OCI-LY7 (cell line): ENCODE results near the gene ZEB1.

ENCODE experiments used
- EZH2phosphoT487 ChIP-seq: fragments of 200-600 bp; sonication (generic); IDR thresholded peaks from 2 replicates; pipeline ENCODE4 v1.6.1; 2018; ENCODE audit warnings: low read depth, borderline replicate concordance, mild to moderate bottlenecking, mixed run types, antibody characterized with exemption, low read length, moderate library complexity, mixed read lengths
- TF ChIP-seq, protein P1 (sequence below): fragments of 200-600 bp; sonication (generic); conservative IDR thresholded peaks from 2 replicates; pipeline ENCODE4 v1.5.1; 2014; ENCODE audit warnings: mild to moderate bottlenecking, antibody characterized with exemption, low read length, moderate library complexity, mixed read lengths

DNA sequence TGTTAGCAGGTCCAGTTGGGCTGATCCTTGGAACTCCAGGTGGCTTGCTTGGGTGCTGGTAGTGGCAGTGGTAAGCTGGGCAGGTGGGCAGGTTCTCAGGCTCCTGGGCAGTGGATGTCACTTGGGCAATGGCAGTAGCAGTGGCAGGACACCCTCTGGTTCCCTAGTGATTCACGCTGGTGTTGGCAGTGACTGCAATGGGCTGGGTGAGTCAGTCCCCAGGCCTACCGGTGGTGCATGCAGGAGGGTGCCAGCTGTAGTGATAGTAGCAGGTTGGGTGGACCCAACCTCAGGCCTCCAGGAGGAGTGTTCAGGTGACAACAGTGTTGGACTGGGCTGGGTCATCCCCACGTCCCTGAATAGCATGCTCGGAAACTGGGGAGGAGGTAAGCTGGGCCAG, 189.2 kb downstream of the ZEB1 start:
- TF ChIP-seq, protein P1, sequence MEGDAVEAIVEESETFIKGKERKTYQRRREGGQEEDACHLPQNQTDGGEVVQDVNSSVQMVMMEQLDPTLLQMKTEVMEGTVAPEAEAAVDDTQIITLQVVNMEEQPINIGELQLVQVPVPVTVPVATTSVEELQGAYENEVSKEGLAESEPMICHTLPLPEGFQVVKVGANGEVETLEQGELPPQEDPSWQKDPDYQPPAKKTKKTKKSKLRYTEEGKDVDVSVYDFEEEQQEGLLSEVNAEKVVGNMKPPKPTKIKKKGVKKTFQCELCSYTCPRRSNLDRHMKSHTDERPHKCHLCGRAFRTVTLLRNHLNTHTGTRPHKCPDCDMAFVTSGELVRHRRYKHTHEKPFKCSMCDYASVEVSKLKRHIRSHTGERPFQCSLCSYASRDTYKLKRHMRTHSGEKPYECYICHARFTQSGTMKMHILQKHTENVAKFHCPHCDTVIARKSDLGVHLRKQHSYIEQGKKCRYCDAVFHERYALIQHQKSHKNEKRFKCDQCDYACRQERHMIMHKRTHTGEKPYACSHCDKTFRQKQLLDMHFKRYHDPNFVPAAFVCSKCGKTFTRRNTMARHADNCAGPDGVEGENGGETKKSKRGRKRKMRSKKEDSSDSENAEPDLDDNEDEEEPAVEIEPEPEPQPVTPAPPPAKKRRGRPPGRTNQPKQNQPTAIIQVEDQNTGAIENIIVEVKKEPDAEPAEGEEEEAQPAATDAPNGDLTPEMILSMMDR, result no peak
- no peak for TF ChIP-seq EZH2phosphoT487
